Embryonic facial prominence (tissue), 1 donor: Measurements from ENCODE around the gene SRPX2.

Experiments
- DNase-seq: peaks from one replicate; pipeline ENCODE4 v3.0.0-alpha.2; 2016; ENCODE audit errors: extremely low spot score

SRPX2 gene

GRCh38 chrX:100649550-100650356, 5.8 kb downstream of the SRPX2 start:
- no peak for DNase-seq

DNA sequence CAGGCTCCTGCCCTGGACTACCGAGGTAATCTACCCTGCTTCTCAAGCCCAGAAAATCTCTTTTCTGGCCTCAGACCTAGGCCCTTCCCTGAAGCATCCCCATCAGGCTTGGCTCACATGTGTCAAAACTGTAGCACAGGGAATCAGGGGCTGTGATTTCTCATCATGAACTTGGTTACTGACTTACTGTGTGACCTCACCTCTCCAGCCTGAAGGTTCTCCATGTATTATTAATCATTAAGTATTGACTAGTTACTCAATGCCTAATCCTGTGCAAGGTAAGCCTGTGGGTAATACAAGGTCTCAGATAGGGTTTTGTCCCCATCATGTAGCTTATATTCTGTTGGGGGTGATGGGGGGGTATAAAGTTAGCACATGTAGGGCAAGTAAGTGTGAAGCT, 6.8 kb downstream of the SRPX2 start:
- DNase-seq, result no peak

- no peak for DNase-seq
These were observed 8.3 kb downstream of the SRPX2 start for GRCh38 chrX:100652266-100652665.

GRCh38 chrX:100654261-100654660, 10.3 kb downstream of the SRPX2 start:
- no peak for DNase-seq

GRCh38 chrX:100658941-100659381, 15.0 kb downstream of the SRPX2 start:
- DNase-seq, result no peak

- no peak for DNase-seq
These were observed 15.6 kb downstream of the SRPX2 start for GRCh38 chrX:100659431-100660137.

GRCh38 chrX:100662170-100662569, 18.2 kb downstream of the SRPX2 start:
- DNase-seq, result no peak

- no peak for DNase-seq
These were observed 18.8 kb downstream of the SRPX2 start for GRCh38 chrX:100662796-100663195.

GRCh38 chrX:100663642-100664041, 19.6 kb downstream of the SRPX2 start:
- DNase-seq, result no peak

GRCh38 chrX:100672966-100673365, 29.0 kb downstream of the SRPX2 start:
- DNase-seq, result no peak

DNA sequence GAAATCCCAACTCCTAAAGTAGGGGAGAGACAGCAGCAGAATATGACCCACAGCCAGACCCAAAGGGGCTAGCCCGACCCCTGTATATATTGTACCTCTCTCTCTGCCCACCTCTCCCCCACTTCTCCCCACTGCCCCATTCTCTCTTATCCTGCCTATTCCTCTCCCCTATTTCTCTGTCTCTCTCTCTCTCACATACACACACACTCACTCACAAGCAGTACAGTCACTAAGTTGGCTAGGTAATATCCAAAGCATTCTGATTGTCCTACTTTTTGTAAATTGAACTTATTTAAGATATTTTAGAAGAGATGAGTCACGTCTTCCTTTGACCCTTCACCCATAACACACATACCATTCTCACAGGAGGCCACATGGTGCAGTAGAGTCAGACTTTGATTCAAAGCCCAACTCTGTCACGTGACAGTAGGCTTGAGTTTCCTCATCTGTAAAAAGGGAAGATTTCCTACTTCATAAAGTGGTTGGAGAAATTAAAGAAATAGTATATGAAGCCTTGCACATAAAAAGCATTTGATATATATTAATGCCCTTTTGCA, 29.5 kb downstream of the SRPX2 start:
- DNase-seq, result no peak

- no peak for DNase-seq
These were observed 30.7 kb downstream of the SRPX2 start for GRCh38 chrX:100674705-100675104.

GRCh38 chrX:100677611-100678181, 33.7 kb downstream of the SRPX2 start:
- DNase-seq, result no peak

- no peak for DNase-seq
These were observed 36.8 kb downstream of the SRPX2 start for GRCh38 chrX:100680756-100681155.

GRCh38 chrX:100681599-100681998, 37.6 kb downstream of the SRPX2 start:
- DNase-seq, result no peak

- DNase-seq, result no peak
These were observed 38.9 kb downstream of the SRPX2 start for GRCh38 chrX:100682939-100683338.

DNA sequence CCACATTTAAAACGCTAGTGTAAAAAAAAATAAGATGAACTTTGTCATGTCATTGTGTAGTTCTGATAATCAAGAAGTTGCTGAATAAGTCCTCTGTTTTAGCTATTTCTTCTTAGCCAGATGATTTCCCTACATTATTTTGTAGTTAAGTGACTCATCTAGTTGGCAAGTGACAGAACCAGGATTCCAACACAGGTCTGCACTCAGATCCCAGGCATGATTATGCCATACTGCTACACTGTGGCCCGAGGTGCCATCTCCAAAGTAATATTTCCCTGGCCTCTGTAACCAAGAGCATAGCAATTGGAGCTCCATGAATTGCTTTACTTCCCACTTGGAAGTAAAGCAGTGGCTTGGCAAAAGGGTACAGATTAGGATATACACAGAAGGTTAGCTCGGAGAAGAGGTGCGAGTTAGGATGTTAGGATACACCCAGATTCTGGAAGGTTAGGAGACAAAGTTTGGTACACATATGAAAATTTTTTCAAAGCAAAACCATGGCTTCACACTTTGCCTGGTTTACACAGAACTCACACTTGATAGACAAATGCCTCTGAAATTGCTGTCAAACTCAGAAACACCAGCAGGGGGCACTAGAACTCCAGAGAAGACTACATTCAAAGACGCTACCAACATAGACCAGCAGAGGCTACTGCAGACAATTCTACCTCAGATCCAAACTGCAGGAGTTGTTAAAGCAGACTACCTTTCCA, 41.4 kb downstream of the SRPX2 start:
- peak; percentile 26 for DNase-seq

DNA sequence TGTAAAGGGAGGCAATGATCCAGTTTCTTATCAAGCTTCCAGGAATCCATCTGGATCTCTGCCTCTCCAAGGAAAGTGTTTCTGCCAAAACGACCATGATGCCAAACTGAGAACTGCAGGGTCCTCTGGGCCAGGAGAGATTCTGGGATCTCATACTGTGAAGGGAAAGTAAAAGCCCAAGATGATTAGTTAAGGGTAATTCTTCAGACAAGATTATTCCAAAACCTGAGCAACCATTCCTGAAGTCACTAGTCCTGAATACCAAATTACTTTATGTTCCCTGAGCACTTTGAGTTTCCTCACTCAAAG, 42.0 kb downstream of the SRPX2 start:
- no peak for DNase-seq

DNA sequence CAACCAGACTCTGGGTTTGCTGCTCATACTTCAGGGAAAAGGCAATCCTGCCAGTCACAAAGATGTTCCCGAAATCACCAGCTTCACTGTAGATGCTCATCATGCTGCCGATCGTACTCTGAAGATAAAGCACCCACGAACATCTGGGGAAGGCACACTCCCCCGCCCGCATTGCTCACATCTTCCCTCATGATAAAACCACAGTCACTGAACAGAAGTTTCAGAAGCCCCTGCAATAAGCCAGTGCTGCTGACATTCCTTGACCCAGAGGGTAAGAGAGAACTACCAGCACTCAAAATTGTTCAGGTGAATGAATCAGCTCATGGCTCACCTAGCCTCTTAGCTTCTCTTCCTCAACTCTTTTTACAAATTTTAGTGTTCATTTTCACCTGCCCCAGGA, 43.1 kb downstream of the SRPX2 start:
- no peak for DNase-seq

DNA sequence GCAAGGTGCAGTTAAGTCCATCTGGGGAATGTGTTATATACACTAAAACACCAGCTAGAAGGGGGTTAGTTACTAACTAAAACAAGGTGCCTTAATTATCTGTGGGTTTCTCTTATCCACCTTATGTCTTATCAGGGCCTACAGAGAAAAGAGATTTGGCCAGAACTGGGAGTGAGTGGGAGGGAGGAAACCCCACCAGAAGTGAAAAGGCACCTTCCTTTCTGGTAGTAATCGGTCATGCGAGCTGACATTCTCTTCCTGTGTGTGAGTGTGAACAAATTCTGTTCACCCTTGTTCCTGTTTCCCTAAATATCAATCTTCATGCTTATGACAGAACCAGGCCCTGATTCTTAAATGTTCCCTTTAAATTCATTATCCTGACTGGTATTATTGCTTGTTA, 43.5 kb downstream of the SRPX2 start:
- no peak for DNase-seq

- DNase-seq, result no peak
These were observed 51.3 kb downstream of the SRPX2 start for GRCh38 chrX:100695302-100695701.

GRCh38 chrX:100695991-100696390, 52.0 kb downstream of the SRPX2 start:
- DNase-seq, result no peak
